Endothelial cell (in vitro differentiated cells): ENCODE measurements around the gene METTL13. TPM values are rescaled to one million over a fixed set of nuclear protein-coding genes. Genes with fewer than 3 reads are reported as not detected.

Source experiments
- DNase-seq: peaks from one replicate; pipeline ENCODE4 v3.0.0; 2021; ENCODE audit warnings: low spot score
- H3K27ac Mint-ChIP-seq: one replicate; pipeline ENCODE4 v1.8.0; 2021; ENCODE audit warnings: mixed read lengths, inconsistent platforms; ENCODE audit not compliant: unreplicated experiment
- H3K27me3 Mint-ChIP-seq: one replicate; pipeline ENCODE4 v1.8.0; 2021; ENCODE audit warnings: mild to moderate bottlenecking, moderate library complexity, mixed read lengths, inconsistent platforms; ENCODE audit not compliant: unreplicated experiment
- H3K36me3 Mint-ChIP-seq: one replicate; pipeline ENCODE4 v1.8.0; 2021; ENCODE audit warnings: mild to moderate bottlenecking, low read depth, mixed read lengths, inconsistent platforms; ENCODE audit not compliant: unreplicated experiment
- H3K4me1 Mint-ChIP-seq: one replicate; pipeline ENCODE4 v1.8.0; 2021; ENCODE audit warnings: mild to moderate bottlenecking, mixed read lengths, inconsistent platforms; ENCODE audit not compliant: unreplicated experiment
- H3K4me3 Mint-ChIP-seq: one replicate; pipeline ENCODE4 v1.8.0; 2021; ENCODE audit warnings: mild to moderate bottlenecking, mixed read lengths, inconsistent platforms; ENCODE audit not compliant: unreplicated experiment
- H3K9me3 Mint-ChIP-seq: one replicate; pipeline ENCODE4 v1.8.0; 2021; ENCODE audit warnings: mixed read lengths, inconsistent platforms; ENCODE audit not compliant: unreplicated experiment
- CTCF ChIP-seq: fragments of 200-600 bp; sonication (generic); IDR thresholded peaks from one replicate; pipeline ENCODE4 v1.5.0; 2021; ENCODE audit warnings: antibody characterized with exemption; ENCODE audit not compliant: unreplicated experiment
- total RNA-seq: library from RNA; stranded (reverse); fragmentation: NEBNext Ultra II Directional; extraction: Animal tissue kit (Norgen Biotek cat#: 25700); gene quantifications from one replicate; pipeline ENCODE4 v1.2.1, GENCODE V29; 2021; ENCODE audit not compliant: unreplicated experiment

The METTL13 gene
- total RNA-seq, 1 donor from 2014 or later: 22.1 TPM

- no peaks in the 10 kb centered on the region for H3K36me3 Mint-ChIP-seq
- H3K9me3 Mint-ChIP-seq: no peaks in the 10 kb centered on the region
- H3K27me3 Mint-ChIP-seq: peaks cover 4% of the 10 kb centered on the region
- H3K27ac Mint-ChIP-seq: no peak overlapping the region
- peaks cover 27% of the 10 kb centered on the region for H3K4me1 Mint-ChIP-seq
- DNase-seq: no peak
- no peak overlapping the region for H3K4me3 Mint-ChIP-seq
- no peak for TF ChIP-seq CTCF
Measured at GRCh38 chr1:171744986-171745385, 36.5 kb upstream of the METTL13 start.

GRCh38 chr1:171748651-171749050 is 32.8 kb upstream of the METTL13 start:
- no peak overlapping the region for H3K27ac Mint-ChIP-seq
- peaks cover 7% of the 10 kb centered on the region for H3K4me1 Mint-ChIP-seq
- no peak overlapping the region for H3K4me3 Mint-ChIP-seq
- no peaks in the 10 kb centered on the region for H3K36me3 Mint-ChIP-seq
- H3K27me3 Mint-ChIP-seq: no peaks in the 10 kb centered on the region
- no peak for TF ChIP-seq CTCF
- H3K9me3 Mint-ChIP-seq: no peaks in the 10 kb centered on the region
- DNase-seq: no peak

- H3K27me3 Mint-ChIP-seq: peaks cover 2% of the 10 kb centered on the region
- H3K4me1 Mint-ChIP-seq: peaks cover 5% of the 10 kb centered on the region
- DNase-seq: no peak
- no peak for TF ChIP-seq CTCF
- H3K9me3 Mint-ChIP-seq: no peaks in the 10 kb centered on the region
- no peak overlapping the region for H3K4me3 Mint-ChIP-seq
- no peak overlapping the region for H3K27ac Mint-ChIP-seq
- peaks cover 3% of the 10 kb centered on the region for H3K36me3 Mint-ChIP-seq
Measured at GRCh38 chr1:171751221-171751620, 30.2 kb upstream of the METTL13 start.

GRCh38 chr1:171753182-171753581 is 28.3 kb upstream of the METTL13 start:
- H3K36me3 Mint-ChIP-seq: peaks cover 7% of the 10 kb centered on the region
- TF ChIP-seq CTCF: no peak
- no peak for DNase-seq
- H3K4me1 Mint-ChIP-seq: peaks cover 5% of the 10 kb centered on the region
- no peaks in the 10 kb centered on the region for H3K9me3 Mint-ChIP-seq
- peaks cover 2% of the 10 kb centered on the region for H3K27me3 Mint-ChIP-seq
- H3K27ac Mint-ChIP-seq: no peak overlapping the region
- no peak overlapping the region for H3K4me3 Mint-ChIP-seq

GRCh38 chr1:171753685-171754352 is 27.6 kb upstream of the METTL13 start:
- Mint-ChIP-seq H3K9me3 (no peaks in the 10 kb centered on the region), H3K4me1 (peaks cover 5% of the 10 kb centered on the region)

More at GRCh38 chr1:171753685-171754352, 27.6 kb upstream of the METTL13 start:
- no peak for DNase-seq
- Mint-ChIP-seq H3K27me3 (peaks cover 2% of the 10 kb centered on the region), H3K36me3 (peaks cover 7% of the 10 kb centered on the region), H3K4me3 (no peak overlapping the region), H3K27ac (no peak overlapping the region)
- TF ChIP-seq CTCF: no peak
